H9 (cell line): ENCODE measurements around the gene MPST. TPM values are rescaled to one million over a fixed set of nuclear protein-coding genes. Genes with fewer than 3 reads are reported as not detected.

ENCODE experiments used
- DNase-seq: peaks from one replicate; pipeline ENCODE4 v3.0.0-alpha.2; 2017
- H2AFZ ChIP-seq: one replicate; pipeline ENCODE4 v1.6.1; 2013; ENCODE audit warnings: mild to moderate bottlenecking, low read length, control low read depth, moderate library complexity
- H2AK5ac ChIP-seq: 2 replicates; pipeline ENCODE4 v1.6.1; 2013; ENCODE audit warnings: low read length, control low read depth, mixed read lengths; ENCODE audit not compliant: insufficient read length
- H2BK120ac ChIP-seq: one replicate; pipeline ENCODE4 v1.6.1; 2013; ENCODE audit warnings: low read depth, mild to moderate bottlenecking, low read length, control low read depth, inconsistent platforms; ENCODE audit not compliant: poor library complexity, severe bottlenecking
- H2BK12ac ChIP-seq: 2 replicates; pipeline ENCODE4 v1.6.1; 2013; ENCODE audit warnings: low read length, control low read depth, mixed read lengths, low read depth; ENCODE audit not compliant: insufficient read length
- H2BK15ac ChIP-seq: 2 replicates; pipeline ENCODE4 v1.6.1; 2013; ENCODE audit warnings: low read depth, low read length, control low read depth
- H2BK20ac ChIP-seq: one replicate; pipeline ENCODE4 v1.6.1; 2013; ENCODE audit warnings: low read depth, mild to moderate bottlenecking, low read length, control low read depth, inconsistent platforms; ENCODE audit not compliant: poor library complexity, severe bottlenecking
- H2BK5ac ChIP-seq: 2 replicates; pipeline ENCODE4 v1.6.1; 2013; ENCODE audit warnings: low read length, control low read depth, mixed read lengths; ENCODE audit not compliant: insufficient read length
- H3K14ac ChIP-seq: 2 replicates; pipeline ENCODE4 v1.6.1; 2013; ENCODE audit warnings: low read length, control low read depth; ENCODE audit not compliant: insufficient read depth
- H3K18ac ChIP-seq: 2 replicates; pipeline ENCODE4 v1.6.1; 2013; ENCODE audit warnings: low read depth, mild to moderate bottlenecking, mixed read lengths, low read length, control low read depth; ENCODE audit not compliant: insufficient read length
- H3K23ac ChIP-seq: 2 replicates; pipeline ENCODE4 v1.6.1; 2013; ENCODE audit warnings: low read length, control low read depth, mixed read lengths, low read depth; ENCODE audit not compliant: insufficient read length
- H3K23me2 ChIP-seq: 2 replicates; pipeline ENCODE4 v1.6.1; 2013; ENCODE audit warnings: low read depth, mild to moderate bottlenecking, mixed read lengths, low read length, control low read depth; ENCODE audit not compliant: insufficient read length, poor library complexity, severe bottlenecking
- H3K27ac ChIP-seq: 2 replicates; pipeline ENCODE4 v1.5.1; 2013; ENCODE audit warnings: low read length, control low read depth, mixed read lengths, low read depth; ENCODE audit not compliant: insufficient read length
- H3K27me3 ChIP-seq: 2 replicates; pipeline ENCODE4 v1.6.1; 2013; ENCODE audit warnings: low read length, control low read depth, inconsistent platforms; ENCODE audit not compliant: insufficient read depth
- H3K4ac ChIP-seq: 2 replicates; pipeline ENCODE4 v1.6.1; 2013; ENCODE audit warnings: low read depth, mild to moderate bottlenecking, control low read depth, inconsistent platforms, low read length, moderate library complexity
- H3K4me1 ChIP-seq: 2 replicates; pipeline ENCODE4 v1.6.1; 2013; ENCODE audit warnings: low read length, control low read depth, inconsistent platforms; ENCODE audit not compliant: insufficient read depth
- H3K4me2 ChIP-seq: 2 replicates; pipeline ENCODE4 v1.6.1; 2013; ENCODE audit warnings: low read length, control low read depth, mixed read lengths; ENCODE audit not compliant: insufficient read length, insufficient read depth
- H3K56ac ChIP-seq: 2 replicates; pipeline ENCODE4 v1.6.1; 2013; ENCODE audit warnings: low read depth, mild to moderate bottlenecking, mixed read lengths, low read length, control low read depth; ENCODE audit not compliant: insufficient read length
- H3K79me1 ChIP-seq: 2 replicates; pipeline ENCODE4 v1.6.1; 2013; ENCODE audit warnings: low read depth, mild to moderate bottlenecking, moderate library complexity, low read length, control low read depth, inconsistent platforms; ENCODE audit not compliant: insufficient read depth, poor library complexity, severe bottlenecking
- H3K79me2 ChIP-seq: 2 replicates; pipeline ENCODE4 v1.6.1; 2013; ENCODE audit warnings: low read length, control low read depth, inconsistent platforms; ENCODE audit not compliant: insufficient read depth
- H3K9ac ChIP-seq: 2 replicates; pipeline ENCODE4 v1.6.1; 2013; ENCODE audit warnings: low read length, control low read depth, mixed read lengths; ENCODE audit not compliant: insufficient read length; ENCODE audit errors: extremely low read depth
- H3K9me3 ChIP-seq: one replicate; pipeline ENCODE4 v1.6.1; 2013; ENCODE audit warnings: low read depth, low read length, inconsistent platforms; ENCODE audit not compliant: control insufficient read depth
- H3T11ph ChIP-seq: one replicate; pipeline ENCODE4 v1.6.1; 2013; ENCODE audit warnings: mild to moderate bottlenecking, low read length, control low read depth, inconsistent platforms
- H4K20me1 ChIP-seq: one replicate; pipeline ENCODE4 v1.6.1; 2013; ENCODE audit not compliant: control insufficient read depth, insufficient read length, insufficient read depth
- H4K5ac ChIP-seq: 2 replicates; pipeline ENCODE4 v1.6.1; 2013; ENCODE audit warnings: low read depth, mild to moderate bottlenecking, mixed read lengths, low read length, control low read depth; ENCODE audit not compliant: insufficient read length
- H4K8ac ChIP-seq: replicated peaks from 2 replicates; pipeline ENCODE4 v1.6.1; 2013; ENCODE audit warnings: low read length, control low read depth, mixed read lengths, low read depth; ENCODE audit not compliant: insufficient read length
- H4K91ac ChIP-seq: 2 replicates; pipeline ENCODE4 v1.6.1; 2013; ENCODE audit warnings: low read depth, mild to moderate bottlenecking, moderate library complexity, mixed read lengths, low read length, control low read depth; ENCODE audit not compliant: insufficient read length
- H3K27ac Mint-ChIP-seq, 3 experiments: 2 replicates in 2 of 3; 3 replicates in 1 of 3; pipeline ENCODE4 v1.8.0; 2020 to 2021; ENCODE audit warnings: mixed read lengths in 3 of 3, mild to moderate bottlenecking in 1 of 3, moderate library complexity in 1 of 3
- H3K27me3 Mint-ChIP-seq: 2 replicates; pipeline ENCODE4 v1.8.0; 2021; ENCODE audit warnings: low read depth, mild to moderate bottlenecking, moderate library complexity, mixed read lengths
- H3K36me3 Mint-ChIP-seq, 3 experiments: 2 replicates in 2 of 3; 3 replicates in 1 of 3; pipeline ENCODE4 v1.8.0; 2020 to 2021; ENCODE audit warnings: low read depth in 3 of 3, mixed read lengths in 3 of 3; ENCODE audit not compliant: insufficient read depth in 1 of 3
- H3K4me1 Mint-ChIP-seq, 2 experiments: 2 replicates each; pipeline ENCODE4 v1.8.0; 2020; ENCODE audit warnings: mixed read lengths in 2 of 2
- H3K4me3 Mint-ChIP-seq, 2 experiments: 2 replicates in 1 of 2; 3 replicates in 1 of 2; pipeline ENCODE4 v1.8.0; 2020 to 2021; ENCODE audit warnings: mild to moderate bottlenecking in 2 of 2, mixed read lengths in 2 of 2, moderate library complexity in 1 of 2
- H3K9me3 Mint-ChIP-seq, 2 experiments: 2 replicates in 1 of 2; 3 replicates in 1 of 2; pipeline ENCODE4 v1.8.0; 2020; ENCODE audit warnings: mild to moderate bottlenecking in 2 of 2, mixed read lengths in 2 of 2, moderate library complexity in 1 of 2
- CTCF ChIP-seq: fragments of 200-600 bp; sonication (generic); conservative IDR thresholded peaks from 3 replicates; pipeline ENCODE4 v1.8.0; 2021; ENCODE audit warnings: antibody characterized with exemption, mild to moderate bottlenecking
- WGBS: extraction: QIAGEN DNeasy Blood & Tissue Kit; methylation state at CpG from one replicate; pipeline ENCODE4 v1.1.7; 2013; ENCODE audit warnings: missing lambda C conversion rate, low lambda C conversion rate, mixed read lengths; ENCODE audit not compliant: insufficient read length; ENCODE audit errors: extremely low coverage; 5-methylcytosine and 5-hydroxymethylcytosine counted together
- total RNA-seq: library from RNA; stranded (reverse); gene quantifications from 2 replicates; pipeline ENCODE4 v1.2.1, GENCODE V29; 2021

MPST gene
- total RNA-seq, 1 experiment from 2014 or later = 70.5 TPM

GRCh38 chr22:37014835-37015586, 4.5 kb upstream of the MPST start:
- Histone ChIP-seq H3K9ac (no peak overlapping the region), H3K27ac (no peak overlapping the region)
- TF ChIP-seq CTCF = no peak

More at GRCh38 chr22:37014835-37015586, 4.5 kb upstream of the MPST start:
- Histone ChIP-seq H3K79me2 (peaks cover 2% of the 10 kb centered on the region; the same call in 1 of the 2 replicates), H3K4ac (no peak overlapping the region), H4K91ac (no peak overlapping the region), H3T11ph (no peak overlapping the region), H3K14ac (0 out of 2 replicates have a peak overlapping the region, but pooled peaks have one; percentile 22), H3K79me1 (no peaks in the 10 kb centered on the region), H2BK15ac (no peak overlapping the region), H2BK5ac (no peak overlapping the region), H2AFZ (no peak overlapping the region), H3K27me3 (no peaks in the 10 kb centered on the region), H3K56ac (no peak overlapping the region), H3K18ac (peak overlapping the region; percentile 12), H3K4me1 (peaks cover 6% of the 10 kb centered on the region; the same call in 1 of the 2 replicates), H4K8ac (no peak overlapping the region), H2AK5ac (no peak overlapping the region), H3K23ac (no peak overlapping the region), H3K23me2 (peaks cover 3% of the 10 kb centered on the region), H4K5ac (no peak overlapping the region), H4K20me1 (peaks cover 3% of the 10 kb centered on the region), H3K9me3 (no peaks in the 10 kb centered on the region), H2BK20ac (no peak overlapping the region), H2BK12ac (no peak overlapping the region), H3K4me2 (no peak overlapping the region), H2BK120ac (no peak overlapping the region)
- Mint-ChIP-seq H3K9me3 (no peaks in the 10 kb centered on the region), H3K27ac (peak overlapping the region; percentile 0 to 83 (median 74); a peak in 4 of 7 replicates), H3K27me3 (peaks cover under 1% of the 10 kb centered on the region), H3K4me1 (peaks cover 14 to 17% of the 10 kb centered on the region in 2 experiments), H3K4me3 (no peak overlapping the region), H3K36me3 (peaks cover 5 to 14% (median 13%) of the 10 kb centered on the region in 3 experiments; a peak in 6 of 7 replicates)
- WGBS = no CpG with 5 or more reads among the region's 12 CpGs
- DNase-seq = no peak
